Lower leg skin (tissue), 4 donors: ENCODE results near the gene OR10A3. TPM values are rescaled to one million over a fixed set of nuclear protein-coding genes. Genes with fewer than 3 reads are reported as not detected.

Experiments used
- DNase-seq, 2 donors: peaks; one replicate each; pipeline ENCODE4 v3.0.0-alpha.2; 2019; ENCODE audit warnings: low spot score in 2 of 2
- H3K4me3 ChIP-seq: fragments of 200-600 bp; sonication (generic); 2 replicates; pipeline ENCODE4 v1.5.1; 2017; ENCODE audit warnings: mild to moderate bottlenecking, low read depth; ENCODE audit not compliant: poor library complexity, severe bottlenecking
- CTCF ChIP-seq, 3 donors: fragments of 450-650 bp; IDR thresholded peaks; one replicate each; pipeline ENCODE4 v1.5.1; 2016; ENCODE audit warnings: antibody characterized with exemption in 3 of 3, mild to moderate bottlenecking in 3 of 3, moderate library complexity in 2 of 3
- POLR2A ChIP-seq, 2 donors: fragments of 450-650 bp; IDR thresholded peaks; one replicate each; pipeline ENCODE4 v1.6.1; 2016 to 2017; ENCODE audit warnings: antibody characterized with exemption in 2 of 2, mild to moderate bottlenecking in 1 of 2, moderate library complexity in 1 of 2
- WGBS, 2 donors: methylation state at CpG; one replicate each; pipeline ENCODE4 v1.1.5; 2018; 5-methylcytosine and 5-hydroxymethylcytosine counted together
- intact Hi-C: fragments of 100-400 bp; cut with DNase I; formaldehyde crosslinking; loops from one replicate; pipeline ENCODE4 v1.15.0; 2023; ENCODE audit warnings: low total_unique reads
- total RNA-seq, 4 donors: library from RNA; depleted of rRNA; stranded (reverse); fragments of >200 nt; gene quantifications; one replicate each; pipeline ENCODE4 v1.1.0, GENCODE V29; 2016

The OR10A3 gene
- total RNA-seq, 4 donors from 2014 or later = 0.34 to 2.7 TPM; not detected in 2

- no peak overlapping the region for H3K4me3 ChIP-seq
- 56% methylated on average over 6 of the region's 6 CpGs for WGBS, 2 donors
- TF ChIP-seq POLR2A (IDR thresholded peaks at IDR 0.05) (no peak), CTCF (IDR thresholded peaks at IDR 0.05) (no peak)
- intact Hi-C loops = no loop called here
- DNase-seq = no peak
These were observed 49.3 kb downstream of the OR10A3 start for GRCh38 chr11:7892059-7892699.

- intact Hi-C loops = no loop called here
- no peak for DNase-seq
- 24 to 38% methylated on average over 6 of the region's 6 CpGs for WGBS, 2 donors
- no peak overlapping the region for H3K4me3 ChIP-seq
- no peak for TF ChIP-seq POLR2A (IDR thresholded peaks at IDR 0.05)
- TF ChIP-seq CTCF (IDR thresholded peaks at IDR 0.05) = no peak
These were observed 50.9 kb downstream of the OR10A3 start for GRCh38 chr11:7890417-7891172.

GRCh38 chr11:7889985-7890384, 51.5 kb downstream of the OR10A3 start:
- intact Hi-C loops = no loop called here
- no peak for TF ChIP-seq CTCF (IDR thresholded peaks at IDR 0.05)
- no peak for TF ChIP-seq POLR2A (IDR thresholded peaks at IDR 0.05)
- WGBS, 2 donors = 45 to 52% methylated on average over 5 of the region's 5 CpGs
- H3K4me3 ChIP-seq = no peak overlapping the region
- DNase-seq = no peak

Other genes with a start within 250 kb of the OR10A3 start
- 10 to 100 TPM in 1 of 4 donors, 1 to 10 TPM in 3; 6.5 to 12.2 (median 8.3) TPM for gene OVCH2, start 235.2 kb downstream of the OR10A3 start, total RNA-seq
- 1 to 10 TPM; 2.5 to 4.0 (median 3.0) TPM for gene OR5P2, start 144.8 kb downstream of the OR10A3 start, total RNA-seq
- 1 to 10 TPM; 2.7 to 6.7 (median 5.0) TPM for gene OR5P3, start 110.9 kb downstream of the OR10A3 start, total RNA-seq
- gene OR10A6, start 10.4 kb downstream of the OR10A3 start, total RNA-seq = under 1 TPM in 3 of 4 donors, not detected in 1; 0.08 to 0.21 (median 0.17) TPM
- 100 to 1,000 TPM in 1 of 4 donors, 10 to 100 TPM in 3; 56.7 to 115 (median 73.6) TPM for gene NLRP10, start 23.7 kb upstream of the OR10A3 start, total RNA-seq
- 100 to 1,000 TPM; 316 to 432 (median 384) TPM for gene EIF3F, start 45.6 kb upstream of the OR10A3 start, total RNA-seq
- 1 to 10 TPM; 1.2 to 4.8 (median 2.5) TPM for gene TUB, start 139.5 kb upstream of the OR10A3 start, total RNA-seq
- 10 to 100 TPM; 13.7 to 39.3 (median 18.3) TPM for gene RIC3, start 227.3 kb upstream of the OR10A3 start, total RNA-seq